ENCODE results near the gene MTHFD1.

DNA sequence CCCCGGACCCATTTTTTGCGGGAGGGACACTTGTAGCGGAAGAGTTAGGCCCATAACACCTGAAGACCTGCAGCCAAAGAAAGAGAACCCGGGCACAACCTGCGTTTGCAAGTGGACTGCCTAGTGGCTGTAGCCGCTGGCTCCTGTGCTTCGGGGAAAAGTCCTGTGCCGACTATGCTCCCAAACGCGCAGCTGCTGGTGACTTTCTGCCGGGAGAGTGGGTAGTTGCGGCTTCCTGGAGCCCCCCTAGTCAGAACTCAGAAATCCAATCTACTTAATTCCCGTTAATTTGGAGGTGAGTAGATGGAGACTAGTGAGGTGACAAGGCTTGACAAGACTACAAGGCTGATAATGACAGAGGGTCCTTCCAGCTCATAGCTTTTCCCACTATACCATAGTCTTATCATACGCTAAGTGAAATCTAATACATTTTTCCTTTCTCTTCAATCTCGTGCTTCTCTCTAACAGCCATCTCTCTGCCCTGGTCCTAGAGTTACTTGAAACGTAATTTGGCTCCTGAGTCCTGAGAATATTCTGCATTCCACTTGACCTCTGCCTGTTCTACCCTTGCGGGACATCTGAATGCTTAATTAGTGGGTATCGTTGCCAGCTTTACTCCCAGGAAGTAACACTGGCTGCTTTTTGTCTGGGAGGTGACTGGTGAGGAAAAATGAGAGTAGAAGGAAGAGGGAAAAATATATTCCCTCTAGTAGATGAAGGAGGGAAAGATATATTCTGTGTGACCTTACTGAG is 556 bp downstream of the MTHFD1 start:
- TF ChIP-seq SMC3 (IDR thresholded peaks at IDR 0.05; ENCODE audit: low read depth, low read length): no peak
- TF ChIP-seq CTCF (conservative IDR thresholded peaks at IDR 0.05; ENCODE audit: low read depth, low read length): no peak
- TF ChIP-seq CEBPB (IDR thresholded peaks at IDR 0.05; ENCODE audit: low read depth, low read length): no peak
- TF ChIP-seq MXI1 (IDR thresholded peaks at IDR 0.05; ENCODE audit: borderline replicate concordance, low read depth, low read length): no peak
- no peak for TF ChIP-seq NFE2L2 (IDR thresholded peaks at IDR 0.05; ENCODE audit: low read depth, low read length)
- TF ChIP-seq POLR2A (IDR thresholded peaks at IDR 0.05; ENCODE audit: low read depth, low read length): no peak
- TF ChIP-seq MAFK (IDR thresholded peaks at IDR 0.05; ENCODE audit: low read depth, low read length): no peak
- TF ChIP-seq CHD1 (IDR thresholded peaks at IDR 0.05; ENCODE audit: low read depth, low read length): no peak
- TF ChIP-seq, protein P1, sequence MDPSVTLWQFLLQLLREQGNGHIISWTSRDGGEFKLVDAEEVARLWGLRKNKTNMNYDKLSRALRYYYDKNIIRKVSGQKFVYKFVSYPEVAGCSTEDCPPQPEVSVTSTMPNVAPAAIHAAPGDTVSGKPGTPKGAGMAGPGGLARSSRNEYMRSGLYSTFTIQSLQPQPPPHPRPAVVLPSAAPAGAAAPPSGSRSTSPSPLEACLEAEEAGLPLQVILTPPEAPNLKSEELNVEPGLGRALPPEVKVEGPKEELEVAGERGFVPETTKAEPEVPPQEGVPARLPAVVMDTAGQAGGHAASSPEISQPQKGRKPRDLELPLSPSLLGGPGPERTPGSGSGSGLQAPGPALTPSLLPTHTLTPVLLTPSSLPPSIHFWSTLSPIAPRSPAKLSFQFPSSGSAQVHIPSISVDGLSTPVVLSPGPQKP (IDR thresholded peaks at IDR 0.05; ENCODE audit: borderline replicate concordance, low read depth, low read length): no peak
- no peak for TF ChIP-seq RAD21 (IDR thresholded peaks at IDR 0.05; ENCODE audit: low read length)
- TF ChIP-seq MAZ (IDR thresholded peaks at IDR 0.05; ENCODE audit: borderline replicate concordance, low read depth, low read length): no peak
- no peak for TF ChIP-seq RFX5 (IDR thresholded peaks at IDR 0.05; ENCODE audit: low read depth, low read length)
- no peak for TF ChIP-seq FOS (IDR thresholded peaks at IDR 0.05; ENCODE audit: low read depth, low read length)
- TF ChIP-seq RCOR1 (IDR thresholded peaks at IDR 0.05; ENCODE audit: insufficient replicate concordance, low read length): no peak

Data from IMR-90 (cell line).